Islet of Langerhans (tissue), 1 donor: ENCODE data around the gene RNF144B.
"Not testable (repeated sequence)": the region's sequence is repeated elsewhere in the genome, so short reads cannot be mapped to it uniquely, and the experiment has no call there.

ENCODE experiments used
- FAIRE-seq: peaks from one replicate; lab custom pipeline; 2011; peaks lifted over from hg19 to GRCh38; lab: Jason Lieb, UNC

Gene RNF144B

DNA sequence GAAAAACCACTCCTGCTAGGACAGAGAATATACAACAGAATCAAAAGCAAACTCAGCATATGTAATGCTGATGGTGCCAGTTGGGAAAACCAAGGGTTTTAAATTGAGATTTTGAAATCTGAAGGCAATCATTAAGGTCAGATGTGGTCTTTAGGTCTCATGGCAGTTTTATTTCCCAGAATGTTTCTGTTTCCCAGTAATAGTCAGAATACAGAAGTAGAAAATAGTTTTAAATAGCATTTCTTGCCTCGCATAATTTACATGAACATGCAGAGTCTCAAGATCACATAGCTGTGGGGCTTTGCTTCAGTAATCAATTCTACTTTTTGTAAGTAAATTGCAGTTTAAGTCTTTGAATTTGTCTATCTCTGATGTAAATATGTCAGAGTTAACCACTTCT is 58.1 kb downstream of the RNF144B start:
- FAIRE-seq: no peak

DNA sequence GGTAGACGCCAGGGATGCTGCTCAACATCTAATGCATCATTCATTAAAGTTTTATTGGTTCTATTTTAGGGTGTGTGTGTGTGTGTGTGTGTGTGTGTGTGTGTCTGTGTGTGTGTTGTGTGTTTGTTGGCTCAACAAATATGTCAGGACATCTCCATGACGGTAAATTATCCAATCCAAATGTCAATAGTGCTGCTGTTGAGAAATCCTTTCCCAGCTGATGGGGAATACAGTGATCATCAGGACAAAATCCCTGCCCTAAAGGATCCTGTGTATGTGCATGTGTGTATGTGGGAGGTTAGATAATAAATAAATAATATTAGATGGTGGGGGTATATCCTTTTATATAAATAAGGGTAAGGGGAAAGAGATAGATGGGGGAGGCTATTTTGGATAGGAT is 59.6 kb downstream of the RNF144B start:
- FAIRE-seq: no peak

DNA sequence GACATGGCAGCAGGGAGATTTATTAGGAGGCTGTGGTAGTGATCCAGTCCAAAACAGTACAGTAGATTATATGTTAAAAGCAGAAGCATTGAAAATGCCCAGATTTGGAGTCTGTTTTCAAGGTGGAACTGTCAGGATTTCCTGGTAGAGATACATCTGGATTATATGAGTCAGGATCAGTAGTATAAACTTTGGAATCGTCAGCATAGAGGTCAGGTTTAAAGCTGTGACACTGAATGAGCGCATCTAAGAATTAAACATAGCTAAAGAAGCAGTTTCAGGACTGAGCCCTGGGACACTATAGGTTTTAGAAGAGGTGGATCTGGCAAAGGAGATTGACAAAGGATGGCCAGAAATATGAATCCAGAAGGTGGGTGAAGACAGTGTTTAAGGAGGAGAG is 60.4 kb downstream of the RNF144B start:
- FAIRE-seq: no peak

DNA sequence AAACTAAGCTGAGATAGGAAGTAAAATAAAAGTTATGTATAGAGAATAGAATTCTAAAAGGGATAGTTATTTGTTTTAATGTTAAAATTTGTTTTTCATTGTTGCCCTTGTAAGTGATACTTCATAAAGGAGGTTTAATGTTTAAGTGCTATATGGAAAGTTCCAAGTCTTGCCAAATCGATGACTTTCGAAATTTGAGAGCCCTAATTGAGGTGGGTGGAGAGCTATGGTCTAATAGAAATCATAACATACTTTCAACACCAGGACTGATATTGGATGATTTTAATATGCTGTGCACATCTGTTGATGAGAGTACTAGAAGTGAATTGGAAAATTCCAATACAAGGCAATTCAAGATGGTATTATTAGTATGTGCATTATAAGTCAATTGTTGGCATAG is 64.6 kb downstream of the RNF144B start:
- FAIRE-seq: no peak

DNA sequence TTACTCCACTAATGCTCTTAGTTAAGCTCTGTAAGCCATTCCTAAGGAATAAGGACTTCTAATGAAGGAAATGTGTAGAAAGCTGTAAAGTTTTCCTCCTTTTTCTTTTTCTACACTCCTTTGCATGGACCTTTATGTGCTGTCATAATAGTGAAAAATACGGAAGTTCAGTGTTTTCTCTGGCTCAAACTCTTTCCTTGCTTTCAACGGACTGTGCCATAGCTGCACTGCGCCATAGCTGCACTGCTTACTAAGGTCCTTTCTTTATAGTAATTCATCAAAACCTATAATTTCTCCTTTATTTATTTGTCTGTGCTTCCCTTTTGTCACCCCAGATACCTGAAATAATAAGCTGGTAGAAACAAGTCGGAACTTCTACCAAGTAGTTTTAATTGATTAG is 67.3 kb downstream of the RNF144B start:
- peak; percentile 24 for FAIRE-seq

DNA sequence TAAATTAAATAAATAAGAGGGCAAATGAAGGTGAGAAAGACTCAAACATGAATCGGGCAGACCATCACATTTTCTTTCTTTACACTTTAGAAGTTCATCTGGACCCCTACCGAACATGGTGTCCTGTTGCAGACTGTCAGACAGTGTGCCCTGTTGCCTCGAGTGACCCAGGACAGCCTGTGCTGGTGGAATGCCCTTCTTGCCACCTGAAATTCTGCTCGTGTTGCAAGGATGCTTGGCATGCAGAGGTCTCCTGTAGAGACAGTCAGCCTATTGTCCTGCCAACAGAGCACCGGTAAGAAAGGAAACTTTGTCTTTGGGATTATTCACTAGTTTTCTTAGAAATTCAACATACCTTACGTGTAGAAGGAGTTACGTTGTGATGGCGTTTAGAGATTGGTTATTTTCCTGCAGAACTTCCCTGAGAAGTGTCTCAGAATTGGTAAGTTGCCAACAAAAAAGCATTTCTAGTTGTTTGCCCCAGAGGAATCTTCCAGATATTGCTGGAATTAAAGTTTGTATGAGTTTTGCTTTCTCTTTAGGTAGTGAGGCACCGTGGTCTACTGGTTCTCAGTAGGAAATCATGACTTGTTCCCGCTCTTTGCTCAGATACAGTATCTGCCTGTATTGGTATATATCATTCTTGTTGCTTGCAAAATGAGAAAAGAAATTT is 70.1 kb downstream of the RNF144B start:
- FAIRE-seq: no peak

DNA sequence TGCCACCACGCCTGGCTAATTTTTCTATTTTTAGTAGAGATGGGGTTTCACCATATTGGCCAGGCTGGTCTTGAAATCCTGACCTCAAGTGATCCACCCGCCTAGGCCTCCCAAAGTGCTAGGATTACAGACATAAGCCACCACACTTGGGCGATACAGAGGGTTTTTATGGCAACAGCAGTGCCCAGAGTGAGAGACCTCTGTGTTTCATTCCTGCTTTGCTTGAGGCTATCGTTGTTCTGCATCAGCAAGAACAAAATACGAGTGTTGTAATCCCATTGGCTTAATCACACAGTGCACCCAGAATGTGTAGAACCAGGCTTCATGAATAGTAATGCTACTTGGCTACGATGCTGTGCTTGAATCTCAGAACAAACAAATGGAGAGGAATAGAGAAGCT is 70.9 kb downstream of the RNF144B start:
- not testable (repeated sequence) for FAIRE-seq

DNA sequence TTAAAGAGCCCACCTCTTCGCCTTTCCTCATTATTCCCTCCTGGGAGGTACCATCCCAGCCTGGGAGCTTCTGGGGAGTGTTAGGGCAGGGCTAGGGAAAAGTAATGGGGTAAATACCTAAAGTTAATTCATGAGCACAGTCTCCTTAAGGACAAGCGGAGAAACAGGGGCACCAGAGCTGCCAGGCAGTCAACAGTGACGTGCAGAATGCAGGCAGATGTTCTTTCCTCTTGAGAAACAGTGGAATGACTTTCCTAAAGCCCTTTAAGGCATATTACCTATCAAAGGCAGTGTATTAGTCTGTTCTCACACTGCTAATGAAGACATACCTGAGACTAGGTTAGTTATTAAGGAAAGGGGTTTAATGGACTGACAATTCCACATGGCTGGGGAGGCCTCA is 76.3 kb downstream of the RNF144B start:
- no peak for FAIRE-seq

DNA sequence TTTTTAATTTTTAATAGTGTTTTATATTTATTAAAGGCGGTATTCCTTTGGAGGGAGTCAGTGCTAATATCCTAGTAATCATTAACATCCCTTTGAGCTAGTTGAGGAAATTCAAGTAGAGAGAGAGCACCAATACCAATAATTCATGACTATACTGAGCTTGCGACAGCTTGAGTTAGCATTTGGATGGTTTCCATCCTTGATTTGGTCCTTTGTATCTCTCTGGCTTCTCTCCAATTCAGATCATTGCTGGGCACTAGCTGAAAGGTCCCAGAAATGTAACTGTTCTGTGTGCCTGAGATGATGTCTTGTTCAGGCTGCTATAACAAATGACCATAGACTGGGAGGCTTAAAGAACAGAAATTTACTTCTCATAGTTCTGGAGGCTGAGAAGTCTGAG is 77.0 kb downstream of the RNF144B start:
- no peak for FAIRE-seq

DNA sequence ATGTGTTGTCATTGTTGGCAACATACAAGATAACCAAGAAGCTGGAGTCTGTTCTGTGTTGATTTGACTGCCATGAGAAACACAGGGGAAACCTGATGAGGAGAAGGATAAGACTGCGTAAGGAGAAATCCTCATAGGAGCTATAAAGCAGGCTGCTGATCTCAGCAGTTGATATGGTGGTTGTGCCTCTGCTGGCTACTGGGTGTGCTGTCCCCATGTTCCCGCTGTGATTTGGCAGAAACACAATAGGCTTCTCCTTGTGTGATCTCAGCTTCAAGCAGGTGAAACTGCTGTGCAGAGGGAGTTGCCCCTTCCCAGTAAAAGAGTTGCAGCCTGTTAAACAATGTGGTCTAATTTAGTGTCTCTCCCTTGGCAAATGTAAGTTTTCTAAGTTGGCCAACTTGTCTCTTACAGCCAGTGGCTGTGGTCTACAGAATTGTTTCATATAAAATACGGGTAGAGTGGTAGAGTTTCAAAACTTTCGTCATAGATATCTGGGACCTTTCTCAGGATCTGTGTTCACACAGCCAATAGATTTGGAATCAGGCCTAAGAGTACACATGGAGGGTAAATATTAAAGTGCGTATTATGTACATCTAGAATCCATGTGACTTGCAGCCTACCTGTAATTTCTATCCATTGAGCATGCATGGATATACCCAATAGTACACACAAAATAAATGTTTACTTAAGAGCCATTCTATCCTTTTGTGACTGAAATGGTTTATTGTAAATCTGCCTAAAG is 78.4 kb downstream of the RNF144B start:
- no peak for FAIRE-seq

DNA sequence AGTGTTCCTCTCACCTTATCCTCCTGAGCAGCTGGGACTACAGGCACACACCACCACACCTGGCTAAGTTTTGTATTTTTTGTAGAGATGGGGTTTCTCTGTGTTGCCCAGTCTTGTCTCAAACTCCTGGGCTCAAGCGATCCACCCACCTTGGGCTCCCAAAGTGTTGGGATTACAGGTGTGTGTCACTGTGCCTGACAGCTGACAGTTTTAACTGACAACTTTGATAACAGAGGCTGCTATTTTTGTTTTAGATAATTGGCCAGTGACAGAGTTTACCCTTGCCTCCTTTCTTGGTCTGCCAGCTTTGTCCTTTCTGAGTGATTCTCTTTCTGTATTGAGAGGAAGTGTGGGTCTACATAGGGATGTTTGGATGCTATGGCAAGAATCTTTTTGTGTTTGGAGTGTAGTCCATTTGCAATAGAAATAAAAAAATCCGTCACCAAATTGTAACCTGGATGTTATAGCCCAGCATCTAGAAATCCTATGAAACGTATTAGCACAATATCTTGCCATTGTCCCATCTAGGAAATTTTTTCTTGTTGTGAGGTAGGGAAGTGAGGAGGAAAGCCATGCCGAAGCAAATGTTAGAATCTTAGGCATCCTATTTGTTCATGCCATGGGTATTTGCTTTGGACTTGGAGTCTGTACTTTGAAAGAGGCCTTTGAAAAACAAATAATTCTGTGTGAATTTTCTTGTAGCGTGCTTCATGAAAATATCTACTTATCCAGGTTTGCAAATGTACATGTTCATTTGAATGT is 80.8 kb downstream of the RNF144B start:
- FAIRE-seq: no peak

DNA sequence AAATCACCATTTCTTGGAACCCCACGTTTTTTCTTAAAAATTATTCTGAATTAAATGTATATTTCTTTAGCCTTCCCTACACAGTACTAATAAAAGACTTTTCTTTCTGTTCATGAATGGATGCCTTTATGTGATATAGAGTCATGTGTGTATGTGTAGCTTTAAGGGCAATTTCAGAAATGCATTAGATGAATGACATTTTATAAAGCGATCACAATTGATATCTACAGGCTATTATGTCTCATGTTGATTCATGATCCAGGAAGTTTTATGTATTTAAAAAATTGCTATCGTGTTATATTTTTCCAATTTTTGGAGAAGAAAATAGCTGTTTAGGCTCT is 81.3 kb downstream of the RNF144B start:
- FAIRE-seq: no peak

DNA sequence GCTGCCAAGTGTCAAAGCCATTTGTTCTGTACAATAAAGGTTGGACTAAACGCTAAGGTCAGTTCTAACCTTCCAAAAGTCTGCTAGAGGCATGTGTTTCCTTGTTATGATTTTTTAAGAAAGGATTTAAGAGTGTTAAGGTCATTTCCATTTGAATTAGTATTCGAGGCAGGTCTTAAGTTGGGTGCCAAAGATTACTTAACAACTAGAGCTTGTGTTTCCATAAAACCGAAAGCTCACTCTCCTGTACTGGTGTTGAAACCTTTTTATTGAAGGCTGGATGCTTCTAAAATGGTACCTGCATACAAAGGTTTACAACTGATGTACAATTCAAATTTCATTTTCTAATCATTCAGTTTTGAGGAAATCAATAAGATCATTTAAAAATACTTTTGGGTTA is 82.4 kb downstream of the RNF144B start:
- no peak for FAIRE-seq

DNA sequence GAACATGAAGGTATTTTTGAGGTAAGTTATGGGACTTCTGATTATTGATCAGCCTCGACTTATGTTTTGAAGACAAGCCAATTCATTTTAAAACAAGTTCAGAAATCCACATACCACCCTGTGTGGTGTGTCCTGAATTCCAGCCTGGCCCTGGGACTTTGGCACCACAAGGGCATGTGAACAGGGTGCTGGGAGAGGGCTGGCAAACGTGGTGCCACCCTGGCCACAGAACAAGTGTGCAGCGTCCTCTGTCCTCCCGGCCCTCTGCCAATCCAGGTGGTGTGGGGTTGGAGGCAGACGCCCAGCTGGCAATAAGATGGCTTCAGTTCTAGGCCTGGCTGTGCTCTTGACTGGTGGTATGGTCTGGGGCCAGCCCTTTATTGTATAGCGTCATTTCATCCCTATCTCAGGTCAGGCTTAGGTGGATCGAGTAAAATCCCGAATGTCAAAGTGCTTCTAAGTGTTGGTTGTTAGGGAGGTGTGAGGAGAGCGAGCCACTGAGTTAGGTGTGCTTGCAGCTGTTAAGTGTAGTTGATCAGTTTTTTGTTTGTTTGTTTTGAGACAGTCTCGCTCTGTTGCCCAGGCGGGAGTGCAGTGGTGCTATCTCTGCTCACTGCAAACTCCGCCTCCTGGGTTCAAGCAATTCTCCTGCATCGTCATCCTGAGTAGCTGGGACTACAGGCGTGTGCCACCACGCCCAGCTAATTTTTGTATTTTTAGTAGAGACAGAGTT is 84.2 kb downstream of the RNF144B start:
- no peak for FAIRE-seq

DNA sequence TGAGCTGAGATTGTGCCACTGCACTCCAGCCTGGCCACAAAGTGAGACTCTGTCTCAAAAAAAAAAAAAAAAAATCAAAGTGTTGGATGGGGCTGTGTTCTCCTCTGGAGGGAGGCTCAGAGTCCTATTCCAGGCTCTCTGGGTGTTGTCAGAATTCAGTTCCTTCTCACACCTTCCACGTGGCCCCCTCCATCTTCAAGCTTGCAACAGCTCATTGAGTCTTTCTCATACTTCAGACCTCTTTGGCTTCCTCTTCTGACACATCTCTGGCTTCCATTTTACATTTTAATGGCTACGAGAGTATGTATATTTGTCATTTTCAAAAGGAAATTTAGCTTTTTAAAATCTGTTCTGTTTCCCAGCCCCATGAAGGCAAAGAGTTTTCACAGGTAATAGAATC is 85.8 kb downstream of the RNF144B start:
- no peak for FAIRE-seq

DNA sequence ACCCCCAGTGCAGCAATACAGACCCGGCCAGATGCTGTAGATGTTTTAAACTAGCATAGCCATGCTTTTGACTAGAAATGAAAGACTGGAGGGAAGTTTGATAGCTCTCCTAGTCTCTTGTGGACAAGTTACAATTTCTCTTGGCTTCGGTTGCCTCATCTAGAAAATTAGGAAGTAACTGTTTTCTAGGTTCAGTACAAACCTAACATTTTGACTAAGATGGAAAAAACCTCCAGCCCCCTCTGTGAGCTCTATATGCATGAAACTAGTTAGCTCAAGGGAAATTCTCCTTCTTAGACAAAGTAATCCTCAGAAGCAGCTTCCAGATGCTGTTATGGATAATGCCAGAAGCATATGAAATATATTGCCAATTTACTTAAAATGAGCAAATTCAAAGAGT is 86.6 kb downstream of the RNF144B start:
- no peak for FAIRE-seq

DNA sequence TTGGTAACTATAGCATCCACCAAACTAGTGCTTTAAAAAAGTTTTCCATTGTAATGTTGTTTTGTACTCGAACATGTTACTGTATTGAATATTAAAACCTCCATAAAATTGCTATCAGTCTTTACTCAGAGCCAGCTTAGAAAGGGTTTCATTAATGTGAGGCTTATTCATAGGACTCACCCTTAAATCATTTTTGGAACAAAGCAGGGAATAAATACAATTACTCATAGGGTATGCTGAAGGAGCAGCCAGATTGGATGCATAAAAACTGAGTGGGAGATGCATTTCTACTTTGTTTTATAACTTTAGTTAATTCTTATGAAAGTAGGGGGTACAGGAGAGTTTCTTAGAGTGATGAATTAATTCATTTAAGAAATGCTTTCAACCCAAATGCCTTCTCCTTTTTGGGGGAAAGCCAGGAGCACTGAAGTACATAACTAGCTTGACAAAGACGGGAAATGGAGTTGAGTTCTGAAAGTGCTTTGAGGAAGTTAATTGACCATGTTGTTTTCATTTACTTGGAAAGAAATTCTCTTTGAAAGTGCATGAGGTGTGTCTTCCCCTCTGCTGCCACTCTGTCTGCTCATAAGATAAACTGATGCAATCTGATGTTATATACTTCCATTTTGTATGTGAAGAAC is 90.3 kb downstream of the RNF144B start:
- no peak for FAIRE-seq

DNA sequence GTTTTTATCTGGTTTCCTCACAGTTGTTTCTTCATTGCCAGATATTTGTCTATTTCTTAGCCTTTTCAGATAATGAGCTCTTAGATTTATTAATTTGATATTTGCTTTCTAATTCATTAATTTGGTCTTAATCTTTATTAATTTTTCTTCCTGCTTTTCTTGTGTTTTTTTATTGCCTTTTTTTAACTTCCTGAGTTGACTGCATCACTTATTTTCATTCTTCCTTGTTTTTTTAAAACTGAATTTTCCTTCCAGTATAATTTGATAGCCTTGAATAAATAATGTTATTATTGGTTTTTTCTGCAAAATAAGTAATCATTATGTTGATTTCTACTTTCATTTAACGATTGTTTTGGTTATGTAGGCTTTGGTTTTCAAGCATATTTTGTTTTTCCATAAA is 91.5 kb downstream of the RNF144B start:
- FAIRE-seq: no peak

DNA sequence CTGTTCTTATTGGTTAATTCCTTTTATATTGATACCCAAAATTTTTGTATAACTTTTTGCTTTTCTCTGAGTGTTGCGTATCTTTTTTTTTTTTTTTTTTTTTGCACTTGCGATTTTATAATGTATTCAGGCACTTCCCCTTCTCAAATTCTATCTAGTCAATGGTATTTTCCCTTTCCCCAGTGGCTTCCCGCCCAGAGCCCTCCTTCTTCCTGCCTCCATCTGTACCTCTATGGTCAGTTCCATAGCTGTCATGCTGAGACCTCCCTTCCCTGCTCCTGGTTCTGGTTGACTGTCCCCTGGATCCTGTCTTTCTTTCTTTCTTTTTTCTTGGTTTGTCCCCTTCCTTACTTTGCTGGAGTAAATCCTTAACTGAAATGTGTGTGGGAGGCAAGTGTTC is 94.7 kb downstream of the RNF144B start:
- no peak for FAIRE-seq

DNA sequence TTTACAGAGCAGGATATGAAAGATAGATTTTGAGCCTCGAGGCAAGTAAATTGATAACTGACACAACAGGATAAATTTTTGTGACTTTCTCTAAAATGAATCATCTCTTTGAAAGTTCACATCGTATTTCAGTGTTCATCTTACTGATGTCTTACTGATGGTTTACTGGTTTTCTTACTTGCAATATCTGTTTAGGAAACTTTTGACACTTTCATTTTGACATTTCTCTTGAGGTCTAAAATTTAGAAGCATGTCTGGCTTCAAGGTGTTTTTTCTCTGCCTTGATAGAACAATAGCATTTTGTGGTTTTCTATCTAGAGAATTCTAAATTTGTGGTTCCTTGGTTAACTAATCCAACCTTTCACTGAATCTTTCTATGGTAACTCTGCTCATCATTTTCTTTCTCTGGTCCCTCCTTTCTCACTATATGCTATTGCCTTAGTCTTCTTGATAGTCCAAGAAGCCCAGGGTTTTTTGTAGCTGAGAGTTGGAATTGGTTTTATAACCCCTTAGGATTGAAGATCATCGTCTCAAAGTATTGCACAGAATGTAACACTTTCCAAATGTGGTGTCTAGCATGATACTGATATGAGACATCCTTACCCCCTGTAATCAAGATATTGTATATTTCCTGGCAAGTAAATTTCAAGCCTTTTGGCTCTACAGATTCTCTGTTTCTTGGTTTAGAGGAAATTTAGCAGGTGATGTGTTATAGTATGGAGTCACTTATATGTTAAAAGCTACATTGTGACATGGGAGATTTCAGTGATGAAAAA is 98.7 kb downstream of the RNF144B start:
- no peak for FAIRE-seq

DNA sequence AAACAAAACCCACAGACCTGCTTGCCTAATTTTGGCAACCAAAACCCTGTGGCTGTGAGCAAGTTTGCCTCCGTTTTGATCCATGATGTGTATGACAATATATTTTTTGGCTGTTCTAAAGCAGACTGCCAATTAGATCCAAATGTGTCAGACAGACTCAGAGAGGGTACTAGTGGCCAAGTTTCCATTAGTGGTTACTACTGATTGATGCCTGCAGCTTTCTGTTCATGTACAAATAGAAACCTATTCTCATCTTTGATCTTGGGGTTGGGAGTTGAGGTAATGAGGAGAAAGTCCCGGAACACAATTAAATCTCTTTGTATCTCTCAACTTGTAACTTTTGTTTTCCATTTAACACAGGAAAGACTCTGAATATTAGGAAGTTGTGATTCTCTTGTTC is 100.9 kb downstream of the RNF144B start:
- FAIRE-seq: no peak
